Tibial artery (tissue), 4 donors: ENCODE measurements around the gene AQP5.

Experiments
- DNase-seq, 2 donors: peaks; one replicate each; pipeline ENCODE4 v3.0.0-alpha.2; 2019
- H3K27ac ChIP-seq, 2 donors: fragments of 200-600 bp; sonication (generic) in 1 of 2; 1 replicate in 1 of 2; 2 replicates in 1 of 2; pipeline ENCODE4 v1.5.1; 2018 to 2019; ENCODE audit warnings: mild to moderate bottlenecking in 1 of 2
- H3K27me3 ChIP-seq, 2 donors: fragments of 200-600 bp; sonication (generic) in 1 of 2; one replicate each; pipeline versions ENCODE4 v1.5.1 to v1.6.0; 2016 to 2019
- H3K36me3 ChIP-seq, 3 donors: fragments of 200-600 bp; sonication (generic) in 2 of 3; one replicate each; pipeline ENCODE4 v1.5.1; 2016 to 2019; ENCODE audit warnings: mild to moderate bottlenecking in 2 of 3
- H3K4me1 ChIP-seq, 4 donors: fragments of 200-600 bp; sonication (generic) in 2 of 4; 1 replicate in 3 of 4; 2 replicates in 1 of 4; pipeline ENCODE4 v1.5.1; 2016 to 2019
- H3K4me3 ChIP-seq, 2 donors: fragments of 200-600 bp; sonication (generic) in 1 of 2; 1 replicate in 1 of 2; 2 replicates in 1 of 2; pipeline ENCODE4 v1.5.1; 2018 to 2019; ENCODE audit warnings: mild to moderate bottlenecking in 2 of 2
- H3K9me3 ChIP-seq, 3 donors: fragments of 200-600 bp; sonication (generic) in 1 of 3; one replicate each; pipeline ENCODE4 v1.5.1; 2016 to 2019
- CTCF ChIP-seq, 2 experiments: fragments of 200-600 bp in 1 of 2; fragments of 450-650 bp in 1 of 2; IDR thresholded peaks; one replicate each; pipeline ENCODE4 v1.5.1; 2017 to 2019; ENCODE audit warnings: antibody characterized with exemption in 2 of 2, mild to moderate bottlenecking in 1 of 2, moderate library complexity in 1 of 2
- intact Hi-C: fragments of 100-400 bp; cut with DNase I; formaldehyde crosslinking; loops from one replicate; pipeline ENCODE4 v1.15.0; 2023; ENCODE audit warnings: low total_unique reads

Gene AQP5

DNA sequence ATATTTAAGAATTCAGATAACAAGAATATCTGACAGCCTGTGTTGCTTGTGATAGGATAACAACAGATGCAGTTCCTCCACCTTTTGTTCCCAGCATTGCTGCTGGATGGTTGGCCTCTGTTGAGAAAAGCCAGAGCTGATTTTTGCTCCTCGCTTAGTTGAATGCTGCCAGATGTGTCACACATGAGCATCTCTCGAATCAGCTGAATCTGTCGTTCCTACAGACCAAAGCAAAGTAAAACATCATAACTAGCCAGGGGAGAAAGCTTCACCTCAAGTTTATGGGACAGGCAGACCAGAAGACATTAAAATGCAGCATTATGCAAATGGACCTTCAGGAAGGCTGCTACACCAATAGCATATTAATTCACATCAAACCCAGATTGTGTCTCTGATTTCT lies 43.5 kb downstream of the AQP5 start:
- Histone ChIP-seq H3K4me1 (no peaks in the 10 kb centered on the region), H3K9me3 (no peaks in the 10 kb centered on the region), H3K4me3 (no peak overlapping the region), H3K36me3 (peaks cover 0 to 10% (median 9%) of the 10 kb centered on the region in 3 donors), H3K27me3 (no peaks in the 10 kb centered on the region), H3K27ac (no peak overlapping the region)
- TF ChIP-seq CTCF (IDR thresholded peaks at IDR 0.05): no peak
- intact Hi-C loops: no loop called here
- DNase-seq: no peak

DNA sequence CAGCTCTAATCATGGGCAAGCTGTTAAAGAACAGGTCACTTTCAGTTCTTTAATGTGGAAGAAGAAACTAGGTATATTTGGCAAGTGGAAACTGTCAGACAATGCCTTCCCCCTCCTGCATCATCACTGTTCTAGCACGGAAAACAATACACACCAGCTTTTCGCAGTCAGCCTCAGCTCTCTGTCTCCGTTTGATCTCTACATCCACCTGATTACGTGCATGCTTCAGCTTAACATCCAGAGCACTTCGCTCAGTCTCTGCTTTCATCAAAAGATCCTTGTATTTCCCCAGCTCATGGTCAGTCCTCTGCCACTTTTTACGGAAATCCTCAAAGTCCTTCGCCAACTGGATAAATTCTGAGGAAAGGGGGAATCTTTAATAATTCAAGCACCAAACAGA lies 44.6 kb downstream of the AQP5 start:
- H3K36me3 ChIP-seq: peaks cover 0 to 9% (median 0%) of the 10 kb centered on the region in 3 donors
- TF ChIP-seq CTCF (IDR thresholded peaks at IDR 0.05): no peak
- H3K27ac ChIP-seq: no peak overlapping the region
- H3K4me3 ChIP-seq: no peak overlapping the region
- H3K27me3 ChIP-seq: no peaks in the 10 kb centered on the region
- intact Hi-C loops: no loop called here
- no peaks in the 10 kb centered on the region for H3K9me3 ChIP-seq
- DNase-seq: no peak
- H3K4me1 ChIP-seq: no peaks in the 10 kb centered on the region

DNA sequence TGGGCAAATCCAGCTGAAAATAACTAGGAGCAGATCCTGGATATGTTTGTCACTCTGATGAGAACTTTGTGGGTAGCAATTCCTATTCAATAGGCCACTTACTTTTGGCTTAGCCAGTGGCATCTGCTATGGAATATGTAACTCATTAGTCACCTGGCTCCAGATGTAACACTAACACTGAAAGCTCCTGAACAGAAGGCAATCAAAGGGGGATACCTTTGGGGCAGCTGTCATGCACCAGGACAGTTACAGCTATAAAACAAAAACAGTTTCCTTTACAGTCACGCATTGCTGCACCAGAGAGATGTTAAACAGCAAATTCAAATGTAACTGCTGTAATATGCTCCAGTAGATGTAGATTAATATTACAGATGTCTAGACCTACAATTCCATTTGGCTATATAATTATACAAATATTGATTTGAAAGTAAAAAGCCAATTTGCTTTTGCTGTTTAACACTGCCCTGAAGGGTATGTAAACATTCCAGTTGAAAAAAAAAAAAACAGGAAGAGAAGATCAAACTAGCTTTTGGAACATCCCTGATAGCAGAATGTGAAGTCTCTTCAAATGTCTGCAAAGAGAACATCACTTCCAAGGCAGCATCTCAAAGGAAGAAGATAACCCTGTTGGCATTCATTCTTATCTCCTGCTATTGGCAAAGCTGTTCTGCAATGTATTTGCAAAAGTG lies 45.2 kb downstream of the AQP5 start:
- Histone ChIP-seq H3K4me1 (no peaks in the 10 kb centered on the region), H3K36me3 (peaks cover 0 to 9% (median 0%) of the 10 kb centered on the region in 3 donors), H3K9me3 (no peaks in the 10 kb centered on the region), H3K4me3 (no peak overlapping the region), H3K27ac (no peak overlapping the region), H3K27me3 (no peaks in the 10 kb centered on the region)
- no peak for DNase-seq
- intact Hi-C loops: no loop called here
- TF ChIP-seq CTCF (IDR thresholded peaks at IDR 0.05): no peak

DNA sequence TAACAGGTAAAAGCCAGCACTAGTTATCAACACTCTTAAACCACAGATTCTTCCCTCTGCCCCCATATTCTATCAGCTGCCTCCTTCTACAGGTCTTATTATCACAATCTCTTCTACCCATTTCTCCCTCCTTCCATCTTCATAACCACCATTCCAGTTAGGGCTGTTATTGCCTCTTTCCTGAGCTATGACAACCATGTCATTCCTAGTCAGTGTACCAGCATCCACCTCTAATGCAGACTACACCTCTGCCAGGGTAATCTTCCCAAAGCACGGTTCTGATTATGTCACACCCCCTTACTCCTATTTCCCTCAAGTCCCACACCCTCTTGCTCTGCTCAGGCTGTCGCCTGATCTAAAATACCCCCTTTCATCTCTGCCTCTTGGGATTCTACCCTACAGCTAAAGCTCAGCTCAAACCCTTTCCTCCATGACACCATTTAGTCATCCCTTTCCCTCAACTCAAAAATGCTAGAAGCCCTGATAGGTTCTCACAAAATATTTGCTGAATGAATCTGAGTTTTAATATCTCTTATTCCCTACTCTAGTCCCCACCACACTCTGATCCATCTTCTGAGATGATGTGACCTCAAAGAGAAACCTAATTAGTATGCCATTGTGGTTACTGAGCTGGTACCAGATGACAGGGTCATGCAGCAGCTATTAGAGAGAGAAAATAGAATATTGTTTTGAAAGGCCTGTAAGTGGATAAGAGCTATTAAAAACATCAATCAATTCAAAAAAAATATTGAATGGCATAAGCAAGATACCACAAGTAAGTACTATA lies 51.9 kb downstream of the AQP5 start:
- Histone ChIP-seq H3K9me3 (no peaks in the 10 kb centered on the region), H3K4me3 (no peak overlapping the region), H3K36me3 (peaks cover 0 to 7% (median 5%) of the 10 kb centered on the region in 3 donors), H3K4me1 (peaks cover 0 to 5% (median 0%) of the 10 kb centered on the region in 4 donors), H3K27ac (no peak overlapping the region), H3K27me3 (no peaks in the 10 kb centered on the region)
- DNase-seq: no peak
- intact Hi-C loops: no loop called here
- TF ChIP-seq CTCF (IDR thresholded peaks at IDR 0.05): no peak

- Histone ChIP-seq H3K36me3 (peaks cover 0 to 7% (median 5%) of the 10 kb centered on the region in 3 donors), H3K27me3 (no peaks in the 10 kb centered on the region), H3K9me3 (no peaks in the 10 kb centered on the region), H3K4me1 (peaks cover 0 to 5% (median 0%) of the 10 kb centered on the region in 4 donors), H3K27ac (no peak overlapping the region), H3K4me3 (no peak overlapping the region)
- DNase-seq: no peak
- intact Hi-C loops: no loop called here
- TF ChIP-seq CTCF (IDR thresholded peaks at IDR 0.05): no peak
Observed at GRCh38 chr12:50014342-50014741, 52.7 kb downstream of the AQP5 start.
